Measurements from ENCODE around the gene PROSER3. TPM values are rescaled to one million over a fixed set of nuclear protein-coding genes. Genes with fewer than 3 reads are reported as not detected.

PROSER3 gene
- total RNA-seq, 3 donors from 2014 or later (not counting 1 experiment from before 2014, with no cell fraction given) = 33.1 to 40.2 (median 35.9) TPM

DNA sequence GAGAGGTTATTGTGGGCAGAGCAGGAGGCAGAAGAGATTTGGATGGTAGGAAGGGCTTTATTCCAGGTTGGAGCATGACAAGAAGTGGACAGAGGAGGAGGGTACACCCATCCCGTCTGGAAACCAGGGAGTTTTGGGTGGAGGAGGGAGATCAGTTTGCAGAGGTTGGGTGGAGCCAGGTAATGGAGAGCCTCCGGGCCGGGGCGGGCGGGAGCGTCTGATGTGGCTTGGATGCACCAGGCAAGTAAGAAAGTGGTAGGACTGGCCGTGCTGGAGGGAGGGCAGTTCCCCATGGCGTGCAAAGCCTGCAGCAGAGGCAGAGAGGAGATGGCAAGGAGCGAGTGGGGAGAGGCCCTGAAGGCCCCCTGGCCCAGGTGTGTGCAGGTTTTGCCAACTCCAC is 26.6 kb upstream of the PROSER3 start:
- peaks cover 81% of the 10 kb centered on the region for H3K36me3 ChIP-seq (ENCODE audit: control insufficient read depth, insufficient read depth, low read length)
- TF ChIP-seq, protein P1, sequence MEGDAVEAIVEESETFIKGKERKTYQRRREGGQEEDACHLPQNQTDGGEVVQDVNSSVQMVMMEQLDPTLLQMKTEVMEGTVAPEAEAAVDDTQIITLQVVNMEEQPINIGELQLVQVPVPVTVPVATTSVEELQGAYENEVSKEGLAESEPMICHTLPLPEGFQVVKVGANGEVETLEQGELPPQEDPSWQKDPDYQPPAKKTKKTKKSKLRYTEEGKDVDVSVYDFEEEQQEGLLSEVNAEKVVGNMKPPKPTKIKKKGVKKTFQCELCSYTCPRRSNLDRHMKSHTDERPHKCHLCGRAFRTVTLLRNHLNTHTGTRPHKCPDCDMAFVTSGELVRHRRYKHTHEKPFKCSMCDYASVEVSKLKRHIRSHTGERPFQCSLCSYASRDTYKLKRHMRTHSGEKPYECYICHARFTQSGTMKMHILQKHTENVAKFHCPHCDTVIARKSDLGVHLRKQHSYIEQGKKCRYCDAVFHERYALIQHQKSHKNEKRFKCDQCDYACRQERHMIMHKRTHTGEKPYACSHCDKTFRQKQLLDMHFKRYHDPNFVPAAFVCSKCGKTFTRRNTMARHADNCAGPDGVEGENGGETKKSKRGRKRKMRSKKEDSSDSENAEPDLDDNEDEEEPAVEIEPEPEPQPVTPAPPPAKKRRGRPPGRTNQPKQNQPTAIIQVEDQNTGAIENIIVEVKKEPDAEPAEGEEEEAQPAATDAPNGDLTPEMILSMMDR (IDR thresholded peaks at IDR 0.05) = no peak
- peaks cover 6 to 19% of the 10 kb centered on the region in 2 donors for H3K4me1 Mint-ChIP-seq
- H3K27ac Mint-ChIP-seq = peak overlapping the region in 1 of 2 donors; percentile 51
- no peaks in the 10 kb centered on the region for H3K9me3 ChIP-seq (ENCODE audit: control insufficient read depth, insufficient read depth, low read length)
- no peaks in the 10 kb centered on the region for H3K27me3 ChIP-seq (ENCODE audit: control insufficient read depth, insufficient read depth, low read length)
- no peaks in the 10 kb centered on the region for H3K9me3 Mint-ChIP-seq
- no peaks in the 10 kb centered on the region for H3K4me1 ChIP-seq (ENCODE audit: control insufficient read depth, insufficient read depth, low read length)
- DNase-seq = no peak
- H3K27ac ChIP-seq (ENCODE audit: low read length) = no peak overlapping the region
- H3K4me3 ChIP-seq (ENCODE audit: low read length) = no peak overlapping the region
- no peak overlapping the region for H3K4me3 Mint-ChIP-seq
- no peaks in the 10 kb centered on the region for H3K27me3 Mint-ChIP-seq (ENCODE audit: low read depth in 2 of 2)
- no peak for ATAC-seq
- intact Hi-C loops (cut with micrococcal nuclease) = no loop called here
- no peaks in the 10 kb centered on the region for H3K36me3 Mint-ChIP-seq
- WGBS (ENCODE audit: insufficient coverage) = 94% methylated on average over 9 of the region's 9 CpGs

DNA sequence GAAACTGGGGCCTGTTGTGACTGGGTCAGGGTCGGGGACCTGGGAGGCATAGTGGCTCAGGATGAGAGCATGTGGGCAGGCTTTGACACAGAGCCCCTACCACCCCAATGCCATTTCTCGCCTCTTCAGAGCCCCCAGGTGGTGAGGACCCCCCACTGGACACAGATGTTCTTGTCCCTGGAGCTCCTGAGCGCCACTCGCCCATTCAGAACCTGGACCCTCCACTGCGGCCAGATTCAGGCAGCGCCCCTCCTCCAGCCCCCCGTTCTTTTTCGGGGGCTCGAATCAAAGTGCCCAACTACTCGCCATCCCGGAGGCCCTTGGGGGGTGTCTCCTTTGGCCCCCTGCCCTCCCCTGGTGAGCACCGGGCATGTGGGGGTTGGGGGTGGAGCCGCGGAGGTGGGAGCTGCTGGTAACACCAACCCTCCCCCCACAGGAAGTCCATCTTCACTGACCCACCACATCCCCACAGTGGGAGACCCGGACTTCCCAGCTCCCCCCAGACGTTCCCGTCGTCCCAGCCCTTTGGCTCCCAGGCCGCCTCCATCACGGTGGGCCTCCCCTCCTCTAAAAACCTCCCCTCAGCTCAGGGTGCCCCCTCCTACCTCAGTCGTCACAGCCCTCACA is 26.1 kb upstream of the PROSER3 start:
- Histone ChIP-seq H3K27ac (ENCODE audit: low read length) (no peak overlapping the region), H3K36me3 (ENCODE audit: control insufficient read depth, insufficient read depth, low read length) (peaks cover 82% of the 10 kb centered on the region), H3K4me1 (ENCODE audit: control insufficient read depth, insufficient read depth, low read length) (no peaks in the 10 kb centered on the region), H3K4me3 (ENCODE audit: low read length) (no peak overlapping the region), H3K9me3 (ENCODE audit: control insufficient read depth, insufficient read depth, low read length) (no peaks in the 10 kb centered on the region), H3K27me3 (ENCODE audit: control insufficient read depth, insufficient read depth, low read length) (no peaks in the 10 kb centered on the region)
- Mint-ChIP-seq H3K9me3 (no peaks in the 10 kb centered on the region), H3K36me3 (no peaks in the 10 kb centered on the region), H3K4me3 (no peak overlapping the region), H3K4me1 (peaks cover 6 to 22% of the 10 kb centered on the region in 2 donors), H3K27me3 (ENCODE audit: low read depth in 2 of 2) (no peaks in the 10 kb centered on the region), H3K27ac (no peak overlapping the region)
- 95% methylated on average over 20 of the region's 21 CpGs for WGBS (ENCODE audit: insufficient coverage)
- intact Hi-C loops (cut with micrococcal nuclease) = no loop called here
- DNase-seq = no peak
- ATAC-seq = no peak
- TF ChIP-seq, protein P1 (IDR thresholded peaks at IDR 0.05) = no peak

DNA sequence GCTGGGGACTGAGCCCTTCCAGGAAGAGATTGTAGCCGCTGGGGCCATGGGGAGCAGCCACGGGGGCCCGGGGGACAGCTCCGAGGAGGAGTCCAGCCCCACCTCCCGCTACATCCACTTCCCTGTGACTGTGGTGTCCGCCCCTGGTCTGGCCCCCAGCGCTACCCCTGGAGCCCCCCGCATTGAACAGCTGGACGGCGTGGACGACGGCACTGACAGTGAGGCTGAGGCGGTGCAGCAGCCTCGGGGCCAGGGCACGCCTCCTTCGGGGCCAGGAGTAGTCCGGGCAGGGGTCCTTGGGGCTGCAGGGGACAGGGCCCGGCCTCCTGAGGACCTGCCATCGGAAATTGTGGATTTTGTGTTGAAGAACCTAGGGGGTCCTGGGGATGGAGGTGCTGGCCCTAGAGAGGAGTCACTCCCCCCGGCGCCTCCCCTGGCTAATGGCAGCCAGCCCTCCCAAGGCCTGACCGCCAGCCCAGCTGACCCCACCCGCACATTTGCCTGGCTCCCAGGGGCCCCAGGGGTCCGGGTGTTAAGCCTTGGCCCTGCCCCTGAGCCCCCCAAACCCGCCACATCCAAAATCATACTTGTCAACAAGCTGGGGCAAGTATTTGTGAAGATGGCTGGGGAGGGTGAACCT is 25.3 kb upstream of the PROSER3 start:
- no peak for DNase-seq
- H3K27ac Mint-ChIP-seq = no peak overlapping the region
- H3K27me3 Mint-ChIP-seq (ENCODE audit: low read depth in 2 of 2) = no peaks in the 10 kb centered on the region
- intact Hi-C loops (cut with micrococcal nuclease) = no loop called here
- Histone ChIP-seq H3K4me3 (ENCODE audit: low read length) (no peak overlapping the region), H3K9me3 (ENCODE audit: control insufficient read depth, insufficient read depth, low read length) (no peaks in the 10 kb centered on the region), H3K4me1 (ENCODE audit: control insufficient read depth, insufficient read depth, low read length) (no peaks in the 10 kb centered on the region), H3K27me3 (ENCODE audit: control insufficient read depth, insufficient read depth, low read length) (no peaks in the 10 kb centered on the region), H3K27ac (ENCODE audit: low read length) (no peak overlapping the region), H3K36me3 (ENCODE audit: control insufficient read depth, insufficient read depth, low read length) (peaks cover 82% of the 10 kb centered on the region)
- TF ChIP-seq, protein P1 (IDR thresholded peaks at IDR 0.05) = no peak
- no peak for ATAC-seq
- no peaks in the 10 kb centered on the region for H3K36me3 Mint-ChIP-seq
- peaks cover 6 to 22% of the 10 kb centered on the region in 2 donors for H3K4me1 Mint-ChIP-seq
- H3K9me3 Mint-ChIP-seq = no peaks in the 10 kb centered on the region
- 97% methylated on average over 24 of the region's 25 CpGs for WGBS (ENCODE audit: insufficient coverage)
- no peak overlapping the region for H3K4me3 Mint-ChIP-seq

All from natural killer cell (primary cell).